CD4-positive, alpha-beta T cell treated with Interferon gamma for 1 hour (primary cell): Measurements from ENCODE around the gene TMCO4.

Experiments
- DNase-seq: peaks from one replicate; pipeline ENCODE4 v3.0.0-alpha.2; 2020

Gene TMCO4

DNA sequence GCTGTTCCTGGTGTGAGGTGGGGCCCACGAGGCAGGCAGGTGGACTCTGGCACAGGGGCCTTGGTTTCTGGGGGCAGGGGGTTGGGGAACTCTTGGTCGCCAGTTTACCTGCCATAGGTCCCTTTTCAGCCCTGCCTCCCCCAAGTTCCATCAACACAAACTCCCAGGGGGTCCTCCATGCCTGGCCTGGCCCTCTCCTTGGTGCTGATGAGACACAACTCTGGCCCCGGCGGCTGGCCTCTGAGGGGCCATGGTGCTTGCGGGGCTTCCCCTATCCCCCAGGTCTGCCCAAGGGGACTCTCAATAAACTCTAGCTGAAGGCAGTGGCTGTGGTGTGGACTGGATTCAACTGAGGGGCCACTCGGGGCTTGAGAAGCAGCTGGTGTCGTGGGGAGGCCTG, 119.1 kb downstream of the TMCO4 start:
- DNase-seq: no peak

DNA sequence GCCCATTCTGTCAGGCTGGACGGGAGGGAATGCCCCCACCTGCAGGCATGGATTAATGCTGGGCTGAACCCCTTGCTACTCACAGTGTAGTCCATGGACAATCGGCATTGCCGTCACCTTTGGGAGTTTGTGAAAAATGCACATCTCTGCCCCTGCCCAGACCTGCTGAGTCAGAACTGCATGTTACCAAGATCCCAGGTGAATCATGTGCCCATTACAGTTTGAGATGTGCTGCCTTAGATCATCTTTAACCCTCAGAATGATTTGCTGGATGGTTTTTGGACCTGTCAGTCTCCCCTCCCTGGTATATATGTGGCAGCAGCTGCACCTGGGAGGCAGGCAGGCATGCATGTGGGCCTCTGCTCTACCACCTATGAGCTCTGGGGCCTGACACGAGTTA, 120.0 kb downstream of the TMCO4 start:
- no peak for DNase-seq

DNA sequence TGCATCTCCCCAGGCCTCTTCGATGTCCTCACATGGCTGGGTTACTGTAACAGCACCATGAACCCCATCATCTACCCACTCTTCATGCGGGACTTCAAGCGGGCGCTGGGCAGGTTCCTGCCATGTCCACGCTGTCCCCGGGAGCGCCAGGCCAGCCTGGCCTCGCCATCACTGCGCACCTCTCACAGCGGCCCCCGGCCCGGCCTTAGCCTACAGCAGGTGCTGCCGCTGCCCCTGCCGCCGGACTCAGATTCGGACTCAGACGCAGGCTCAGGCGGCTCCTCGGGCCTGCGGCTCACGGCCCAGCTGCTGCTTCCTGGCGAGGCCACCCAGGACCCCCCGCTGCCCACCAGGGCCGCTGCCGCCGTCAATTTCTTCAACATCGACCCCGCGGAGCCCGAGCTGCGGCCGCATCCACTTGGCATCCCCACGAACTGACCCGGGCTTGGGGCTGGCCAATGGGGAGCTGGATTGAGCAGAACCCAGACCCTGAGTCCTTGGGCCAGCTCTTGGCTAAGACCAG, 120.7 kb downstream of the TMCO4 start:
- DNase-seq: no peak

DNA sequence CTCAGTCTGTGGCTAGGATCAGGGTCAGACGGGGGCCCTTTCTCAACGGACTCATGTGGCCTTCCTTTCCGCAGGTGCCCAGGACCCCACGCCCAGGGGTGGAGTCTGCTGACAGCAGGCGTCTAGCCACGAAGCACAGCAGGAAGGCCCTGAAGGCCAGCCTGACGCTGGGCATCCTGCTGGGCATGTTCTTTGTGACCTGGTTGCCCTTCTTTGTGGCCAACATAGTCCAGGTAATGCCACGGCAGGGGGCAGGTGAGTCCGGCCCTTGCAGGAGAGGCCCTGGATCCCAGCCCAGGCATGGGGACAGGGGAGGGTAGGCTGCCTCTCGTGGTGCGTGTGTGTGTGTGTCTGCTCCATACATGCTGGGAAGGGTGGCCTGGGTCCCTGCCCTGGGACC, 121.2 kb downstream of the TMCO4 start:
- no peak for DNase-seq

DNA sequence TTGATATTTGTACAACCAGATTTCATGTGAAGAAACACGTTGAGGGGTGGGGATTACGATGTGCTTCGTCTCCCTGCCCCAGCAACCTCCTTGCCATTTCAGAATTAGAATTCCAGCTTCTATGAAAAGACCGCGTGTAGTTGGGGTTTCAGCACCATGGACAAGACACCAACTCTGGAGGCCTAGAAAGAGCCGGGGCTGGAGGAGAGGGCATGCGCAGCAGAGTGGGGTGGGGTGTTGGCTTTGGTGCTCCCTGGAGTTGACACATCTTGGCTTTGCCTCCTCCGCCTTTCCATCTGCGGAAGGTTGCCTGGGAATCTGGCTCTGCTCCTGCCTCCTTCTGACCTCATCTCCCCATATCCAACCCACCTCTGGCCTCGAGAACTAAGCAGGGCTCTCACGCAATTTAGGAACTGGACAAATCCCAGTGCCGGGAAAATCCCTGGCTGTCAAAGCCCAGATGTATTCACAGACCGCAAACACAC, 123.2 kb downstream of the TMCO4 start:
- no peak for DNase-seq

DNA sequence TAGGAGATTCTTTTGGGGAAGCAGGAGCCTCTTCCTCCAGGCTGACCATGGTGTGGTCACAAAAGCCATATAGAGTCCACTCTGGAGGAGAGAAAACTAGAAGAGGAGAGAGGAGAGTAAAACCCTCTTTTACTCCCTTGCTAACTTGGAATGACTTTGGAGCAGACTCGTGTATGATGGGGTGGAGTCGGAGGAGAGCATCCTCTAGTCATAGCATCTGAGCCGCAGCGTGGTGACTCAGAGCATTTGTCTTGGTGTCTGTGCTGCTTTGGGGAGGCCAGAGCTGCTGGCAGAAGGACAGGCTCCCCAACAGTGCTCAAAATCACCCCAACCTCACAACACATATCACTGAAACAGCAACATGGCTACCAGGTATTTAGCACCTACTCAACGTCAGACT, 123.9 kb downstream of the TMCO4 start:
- no peak for DNase-seq

DNA sequence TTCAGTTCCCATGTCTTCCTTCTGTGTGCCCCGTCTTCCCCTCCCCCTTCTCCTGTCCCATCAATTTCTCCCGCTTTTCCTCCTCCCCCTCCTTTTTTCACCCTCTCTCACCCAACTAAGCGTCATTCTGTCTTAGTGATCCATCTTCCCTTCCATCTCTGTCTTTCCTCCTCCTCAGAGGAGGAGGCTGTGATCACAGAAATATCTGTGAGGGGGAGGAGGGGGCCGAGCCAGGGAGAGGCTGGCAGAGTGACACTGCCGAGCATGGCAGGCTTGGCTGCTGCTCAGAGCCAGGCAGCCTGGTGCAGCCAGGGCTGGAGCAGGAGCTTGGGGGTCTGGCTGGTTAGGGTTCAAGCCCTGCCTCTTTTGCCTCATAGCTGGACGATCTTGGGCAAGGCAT, 127.5 kb downstream of the TMCO4 start:
- no peak for DNase-seq

DNA sequence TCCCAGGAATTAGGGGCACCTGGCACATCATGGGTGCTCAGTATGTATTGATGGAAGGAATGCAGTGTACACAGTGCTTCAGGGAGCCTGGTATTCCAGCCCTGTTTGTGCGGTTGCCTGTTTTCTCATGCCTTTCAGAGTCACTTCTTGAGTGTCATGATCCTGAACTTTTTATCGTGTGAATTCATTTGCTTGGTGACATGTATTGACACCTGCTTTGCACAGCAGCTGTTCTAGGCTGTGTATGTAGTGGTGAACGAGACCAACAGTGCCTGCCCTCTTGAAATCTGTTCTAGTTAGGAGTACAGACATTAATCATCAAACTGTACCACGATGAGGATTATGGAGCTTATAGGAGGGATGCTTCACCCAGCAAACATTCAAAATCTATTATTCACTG, 128.9 kb downstream of the TMCO4 start:
- no peak for DNase-seq

DNA sequence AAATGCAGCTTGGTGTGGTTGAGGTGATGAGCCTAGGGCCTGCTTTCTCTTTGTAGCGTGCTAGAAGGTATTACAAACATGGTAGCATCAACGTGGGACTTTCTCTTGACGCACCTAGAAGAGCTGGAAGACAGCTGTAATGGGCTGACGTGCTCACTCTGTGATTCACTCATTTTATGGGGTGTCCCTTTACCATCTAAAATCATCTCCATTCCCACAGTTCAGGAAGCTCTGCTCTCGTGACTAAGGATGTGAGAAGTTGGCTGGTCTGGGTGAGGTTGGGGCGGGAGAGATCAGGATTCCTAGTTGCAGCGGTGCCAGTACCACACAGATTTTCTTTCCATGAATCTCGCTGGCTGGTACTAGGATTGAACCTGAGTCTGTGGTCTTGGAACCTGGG, 130.8 kb downstream of the TMCO4 start:
- no peak for DNase-seq

DNA sequence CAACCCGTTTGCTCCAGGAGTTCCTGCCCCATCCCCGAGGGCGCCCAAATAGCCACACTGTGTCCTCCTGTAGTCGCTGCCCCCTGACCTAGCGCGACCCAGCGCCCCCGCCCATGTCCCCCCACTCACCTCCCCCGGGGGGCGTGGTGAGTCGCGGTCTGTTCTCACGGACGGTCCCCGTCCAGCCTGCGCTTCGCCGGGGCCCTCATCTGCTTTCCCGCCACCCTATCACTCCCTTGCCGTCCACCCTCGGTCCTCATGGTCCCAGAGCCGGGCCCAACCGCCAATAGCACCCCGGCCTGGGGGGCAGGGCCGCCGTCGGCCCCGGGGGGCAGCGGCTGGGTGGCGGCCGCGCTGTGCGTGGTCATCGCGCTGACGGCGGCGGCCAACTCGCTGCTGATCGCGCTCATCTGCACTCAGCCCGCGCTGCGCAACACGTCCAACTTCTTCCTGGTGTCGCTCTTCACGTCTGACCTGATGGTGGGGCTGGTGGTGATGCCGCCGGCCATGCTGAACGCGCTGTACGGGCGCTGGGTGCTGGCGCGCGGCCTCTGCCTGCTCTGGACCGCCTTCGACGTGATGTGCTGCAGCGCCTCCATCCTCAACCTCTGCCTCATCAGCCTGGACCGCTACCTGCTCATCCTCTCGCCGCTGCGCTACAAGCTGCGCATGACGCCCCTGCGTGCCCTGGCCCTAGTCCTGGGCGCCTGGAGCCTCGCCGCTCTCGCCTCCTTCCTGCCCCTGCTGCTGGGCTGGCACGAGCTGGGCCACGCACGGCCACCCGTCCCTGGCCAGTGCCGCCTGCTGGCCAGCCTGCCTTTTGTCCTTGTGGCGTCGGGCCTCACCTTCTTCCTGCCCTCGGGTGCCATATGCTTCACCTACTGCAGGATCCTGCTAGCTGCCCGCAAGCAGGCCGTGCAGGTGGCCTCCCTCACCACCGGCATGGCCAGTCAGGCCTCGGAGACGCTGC, 133.9 kb downstream of the TMCO4 start:
- DNase-seq: no peak

DNA sequence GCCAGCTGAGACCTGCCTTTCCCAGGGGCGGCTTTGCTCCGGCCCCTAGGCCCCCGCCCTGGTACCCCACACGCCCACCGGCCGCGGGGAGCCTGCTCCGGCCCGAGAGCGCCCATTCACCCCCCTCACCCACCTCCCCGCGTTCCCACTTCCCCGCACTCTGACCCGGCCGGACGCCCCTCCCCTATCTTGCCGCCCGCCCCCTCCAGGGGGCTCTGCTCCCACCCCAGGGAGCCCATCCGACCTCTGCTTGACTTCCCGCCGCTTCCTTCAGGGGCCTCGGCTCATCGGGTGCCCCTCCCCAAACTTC, 134.6 kb downstream of the TMCO4 start:
- DNase-seq: no peak

DNA sequence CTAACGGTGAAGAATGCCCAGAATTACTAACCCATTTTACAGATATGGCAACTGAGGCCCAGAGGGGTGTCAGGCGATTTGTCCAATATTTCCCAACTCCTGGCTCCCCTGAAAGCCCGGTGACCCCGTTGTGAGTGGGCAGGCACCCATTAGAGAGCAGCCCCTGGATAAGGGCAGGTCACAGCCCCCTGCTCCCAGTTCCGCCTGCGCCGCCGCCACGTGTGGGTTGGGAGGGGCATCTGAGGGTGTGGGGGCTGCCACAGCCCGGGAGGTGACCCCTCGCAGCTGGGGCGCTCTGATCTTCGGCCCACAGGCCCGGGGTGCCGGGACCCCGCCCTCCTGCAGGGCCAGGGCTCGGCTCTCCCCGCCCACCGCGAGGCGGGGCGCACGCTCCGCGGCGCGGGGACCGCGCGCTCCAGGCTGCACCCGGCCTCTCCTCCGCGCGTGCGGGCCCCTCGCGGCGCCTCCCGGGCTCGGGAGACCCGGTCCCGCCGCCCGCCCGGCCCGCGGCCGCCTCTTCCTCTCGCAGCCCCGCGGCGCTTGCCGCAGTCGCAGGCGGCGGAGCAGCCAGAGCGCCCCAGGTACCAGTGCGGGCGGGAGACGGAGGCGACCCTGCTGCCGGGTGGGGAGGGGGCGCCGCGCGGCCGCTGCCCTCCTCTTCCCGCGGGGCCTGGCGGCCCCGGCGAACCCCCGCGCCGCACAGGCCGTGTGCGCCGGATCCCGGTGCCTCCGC, 135.1 kb downstream of the TMCO4 start, which contains the start of gene HTR6:
HTR6 (plus strand) TSS at position 423 of the 733 bp plus-strand sequence. CDS start 879 bp downstream, outside the sequence.
- peak; percentile 10 for DNase-seq

DNA sequence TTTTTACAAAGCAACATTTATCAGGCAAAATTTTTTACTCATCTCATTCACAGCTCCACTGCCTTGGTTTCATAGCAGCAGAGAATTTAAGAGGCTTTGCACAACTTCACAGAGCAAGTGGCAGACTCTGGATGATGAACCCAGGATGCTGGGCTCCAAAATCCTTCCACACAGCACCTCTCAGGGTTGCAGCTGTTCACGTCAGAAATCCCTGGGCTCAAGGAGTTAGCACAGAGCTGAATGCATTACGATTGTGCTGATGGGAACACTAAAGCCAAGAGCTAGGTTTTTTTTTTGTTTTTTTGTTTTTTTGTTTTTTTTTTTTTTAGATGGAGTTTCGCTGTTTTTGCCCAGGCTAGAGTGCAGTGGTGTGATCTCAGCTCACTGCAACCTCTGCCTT, 137.4 kb downstream of the TMCO4 start:
- no peak for DNase-seq

DNA sequence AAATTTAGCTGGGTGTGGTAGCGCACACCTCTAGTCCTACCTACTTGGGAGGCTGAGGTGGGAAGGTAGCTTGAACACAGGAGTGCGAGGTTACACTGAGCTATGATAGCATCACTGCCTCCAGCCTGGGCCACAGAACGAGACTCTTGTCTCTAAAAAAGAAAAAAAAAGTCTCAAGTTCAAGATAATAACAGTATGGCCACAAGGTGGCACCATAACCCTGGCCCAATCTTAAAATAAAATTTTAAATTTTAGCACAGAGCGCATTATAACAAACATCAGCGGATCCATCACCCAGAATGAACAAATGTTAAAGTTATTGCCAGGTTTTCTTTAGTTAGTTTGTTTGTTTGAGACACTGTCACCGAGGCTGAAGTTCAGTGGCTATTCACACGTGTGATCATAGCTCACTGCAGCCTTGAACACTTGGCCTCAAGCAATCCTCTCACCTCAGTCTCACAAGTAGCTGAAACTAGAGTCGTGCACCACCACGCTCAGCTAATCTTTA, 137.9 kb downstream of the TMCO4 start:
- no peak for DNase-seq

DNA sequence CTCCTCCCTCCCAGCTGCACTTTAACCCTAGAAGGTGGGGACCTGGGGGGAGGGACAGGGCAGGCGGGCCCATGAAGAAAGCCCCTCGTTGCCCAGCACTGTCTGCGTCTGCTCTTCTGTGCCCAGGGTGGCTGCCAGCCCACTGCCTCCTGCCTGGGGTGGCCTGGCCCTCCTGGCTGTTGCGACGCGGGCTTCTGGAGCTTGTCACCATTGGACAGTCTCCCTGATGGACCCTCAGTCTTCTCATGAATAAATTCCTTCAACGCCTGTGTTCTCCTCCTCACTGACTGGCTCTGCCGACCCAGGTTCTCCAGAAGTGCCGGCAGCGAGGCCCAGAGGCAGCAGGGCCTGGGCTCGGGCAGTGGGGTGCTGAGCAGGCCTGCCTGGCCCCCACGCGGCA, 141.5 kb downstream of the TMCO4 start:
- DNase-seq: no peak

DNA sequence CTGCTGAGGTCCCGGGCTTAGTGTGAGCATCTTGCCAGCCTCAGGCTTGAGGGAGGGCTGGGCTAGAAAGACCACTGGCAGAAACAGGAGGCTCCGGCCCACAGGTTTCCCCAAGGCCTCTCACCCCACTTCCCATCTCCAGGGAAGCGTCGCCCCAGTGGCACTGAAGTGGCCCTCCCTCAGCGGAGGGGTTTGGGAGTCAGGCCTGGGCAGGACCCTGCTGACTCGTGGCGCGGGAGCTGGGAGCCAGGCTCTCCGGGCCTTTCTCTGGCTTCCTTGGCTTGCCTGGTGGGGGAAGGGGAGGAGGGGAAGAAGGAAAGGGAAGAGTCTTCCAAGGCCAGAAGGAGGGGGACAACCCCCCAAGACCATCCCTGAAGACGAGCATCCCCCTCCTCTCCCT, 142.2 kb downstream of the TMCO4 start:
- DNase-seq: no peak

DNA sequence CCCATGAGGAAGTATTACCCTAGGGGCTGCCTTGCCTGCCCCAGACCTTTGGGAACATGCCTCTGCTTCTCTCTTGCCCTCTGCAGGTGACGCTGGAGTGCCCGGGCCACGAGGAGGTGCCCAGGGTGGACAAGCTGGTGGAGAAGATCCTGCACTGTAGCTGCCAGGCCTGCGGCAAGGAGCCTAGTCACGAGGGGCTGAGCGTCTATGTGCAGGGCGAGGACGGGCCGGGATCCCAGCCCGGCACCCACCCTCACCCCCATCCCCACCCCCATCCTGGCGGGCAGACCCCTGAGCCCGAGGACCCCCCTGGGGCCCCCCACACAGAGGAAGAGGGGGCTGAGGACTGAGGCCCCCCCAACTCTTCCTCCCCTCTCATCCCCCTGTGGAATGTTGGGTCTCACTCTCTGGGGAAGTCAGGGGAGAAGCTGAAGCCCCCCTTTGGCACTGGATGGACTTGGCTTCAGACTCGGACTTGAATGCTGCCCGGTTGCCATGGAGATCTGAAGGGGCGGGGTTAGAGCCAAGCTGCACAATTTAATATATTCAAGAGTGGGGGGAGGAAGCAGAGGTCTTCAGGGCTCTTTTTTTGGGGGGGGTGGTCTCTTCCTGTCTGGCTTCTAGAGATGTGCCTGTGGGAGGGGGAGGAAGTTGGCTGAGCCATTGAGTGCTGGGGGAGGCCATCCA, 142.8 kb downstream of the TMCO4 start:
- DNase-seq: no peak

DNA sequence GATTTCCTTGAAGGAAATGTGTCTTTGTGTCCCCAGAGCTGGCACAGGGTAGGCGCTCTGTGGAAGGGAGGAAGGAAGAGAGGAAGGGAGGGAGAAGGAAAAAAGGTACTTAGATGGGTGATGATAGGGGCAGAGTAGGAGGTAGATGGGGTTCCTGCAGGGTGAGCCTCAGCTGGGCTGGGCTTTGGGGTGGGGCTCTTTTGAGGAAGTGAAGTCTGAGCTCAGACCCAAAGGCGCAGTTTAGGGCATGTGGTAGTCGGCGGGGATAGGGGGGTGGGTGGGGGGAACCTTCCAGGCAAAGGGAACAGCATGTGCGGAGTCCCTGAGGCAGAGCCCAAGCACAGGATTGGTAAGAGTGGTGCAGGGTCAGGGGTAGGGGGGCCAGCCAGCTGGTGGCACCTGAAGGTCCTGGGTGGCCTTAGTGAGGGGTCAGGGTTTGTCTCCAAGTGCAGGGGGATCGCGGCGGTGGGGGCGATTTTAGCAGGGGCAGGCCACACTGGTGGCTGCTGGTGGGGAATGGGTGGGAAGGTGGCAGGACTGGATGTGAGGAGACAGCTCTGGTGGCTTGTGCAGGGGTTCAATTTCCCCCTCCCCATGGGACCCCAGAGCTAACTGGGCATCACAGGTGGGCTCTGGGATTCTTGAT, 143.5 kb downstream of the TMCO4 start:
- no peak for DNase-seq

DNA sequence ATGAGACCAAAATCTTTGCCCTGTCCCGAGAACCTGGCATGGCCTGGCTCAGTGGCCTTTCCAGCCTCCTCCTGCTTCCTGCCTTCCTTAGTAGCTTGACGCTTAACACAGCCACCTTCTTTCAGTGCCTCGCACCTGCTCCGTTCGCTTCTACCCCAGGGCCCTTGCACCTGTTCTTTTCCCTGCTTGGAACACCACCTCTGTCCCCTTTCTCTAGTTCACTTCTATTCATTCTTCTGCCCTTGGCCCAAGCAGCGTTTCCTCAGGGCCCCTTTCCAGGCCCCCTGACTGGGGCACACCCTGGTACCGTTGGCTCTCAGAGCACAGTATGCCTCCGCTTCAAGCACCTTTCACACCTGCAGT, 144.0 kb downstream of the TMCO4 start:
- no peak for DNase-seq

DNA sequence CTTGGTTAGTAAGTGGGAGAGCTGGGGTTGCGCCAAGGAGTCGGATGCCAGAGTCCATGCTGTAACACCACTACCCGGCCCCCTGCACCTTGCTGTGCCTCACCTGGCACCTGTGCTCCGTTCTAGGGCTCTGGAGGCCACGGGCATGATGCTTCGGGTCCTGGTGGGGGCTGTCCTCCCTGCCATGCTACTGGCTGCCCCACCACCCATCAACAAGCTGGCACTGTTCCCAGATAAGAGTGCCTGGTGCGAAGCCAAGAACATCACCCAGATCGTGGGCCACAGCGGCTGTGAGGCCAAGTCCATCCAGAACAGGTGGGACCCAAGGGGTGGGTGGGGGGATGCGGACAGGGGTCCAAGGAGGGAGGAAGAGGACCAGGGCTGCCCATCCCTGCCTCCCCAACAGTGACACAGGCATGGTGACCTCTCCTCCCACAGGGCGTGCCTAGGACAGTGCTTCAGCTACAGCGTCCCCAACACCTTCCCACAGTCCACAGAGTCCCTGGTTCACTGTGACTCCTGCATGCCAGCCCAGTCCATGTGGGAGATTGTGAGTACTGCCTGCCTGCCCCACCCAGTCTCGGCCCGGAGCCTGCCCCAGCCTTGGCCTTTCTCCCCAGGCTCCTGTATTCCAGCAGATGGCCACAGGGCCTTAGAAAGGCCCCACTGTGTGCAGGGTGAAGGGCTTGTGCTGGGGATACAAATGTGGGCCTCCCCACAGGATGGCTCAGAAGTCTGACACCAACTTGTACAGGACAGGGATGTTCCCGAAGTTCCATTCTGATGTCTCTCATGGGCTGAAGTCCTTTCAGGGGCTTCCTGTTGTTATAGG, 144.6 kb downstream of the TMCO4 start:
- no peak for DNase-seq

DNA sequence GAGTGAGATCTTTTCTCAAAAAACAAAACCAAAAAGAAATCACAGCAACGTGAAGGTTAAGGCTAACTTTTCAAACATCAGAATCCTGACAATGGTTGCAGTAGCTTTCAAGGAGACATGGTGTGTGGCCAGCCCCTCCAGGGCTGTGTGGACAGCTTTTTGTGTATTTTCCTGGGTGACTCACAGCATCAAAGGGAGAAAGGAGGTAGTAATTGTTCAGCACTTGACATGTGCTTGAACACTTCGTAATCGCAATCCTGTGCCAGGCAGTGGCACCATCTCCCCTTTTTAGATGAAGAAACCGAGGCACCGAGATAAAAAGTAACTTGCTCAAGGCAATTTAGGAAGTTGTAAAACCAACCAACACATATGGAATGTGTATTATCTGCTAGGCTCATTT, 145.3 kb downstream of the TMCO4 start:
- no peak for DNase-seq
